Fibroblast of lung (primary cell): ENCODE data around the gene POLR2F.

ENCODE experiments used
- EZH2 ChIP-seq: IDR thresholded peaks from 2 replicates; pipeline ENCODE4 v1.5.1; 2012; ENCODE audit warnings: low read length, control low read depth, mild to moderate bottlenecking; ENCODE audit errors: missing control alignments
- TF ChIP-seq, protein P1 (sequence below), 2 donors: IDR thresholded peaks in 1 of 2; conservative IDR thresholded peaks in 1 of 2; 1 replicate in 1 of 2; 2 replicates in 1 of 2; pipeline ENCODE4 v1.5.1; 2011 to 2012; ENCODE audit warnings: low read length in 2 of 2, control low read depth in 1 of 2, inconsistent platforms in 1 of 2, low read depth in 1 of 2, mild to moderate bottlenecking in 1 of 2

DNA sequence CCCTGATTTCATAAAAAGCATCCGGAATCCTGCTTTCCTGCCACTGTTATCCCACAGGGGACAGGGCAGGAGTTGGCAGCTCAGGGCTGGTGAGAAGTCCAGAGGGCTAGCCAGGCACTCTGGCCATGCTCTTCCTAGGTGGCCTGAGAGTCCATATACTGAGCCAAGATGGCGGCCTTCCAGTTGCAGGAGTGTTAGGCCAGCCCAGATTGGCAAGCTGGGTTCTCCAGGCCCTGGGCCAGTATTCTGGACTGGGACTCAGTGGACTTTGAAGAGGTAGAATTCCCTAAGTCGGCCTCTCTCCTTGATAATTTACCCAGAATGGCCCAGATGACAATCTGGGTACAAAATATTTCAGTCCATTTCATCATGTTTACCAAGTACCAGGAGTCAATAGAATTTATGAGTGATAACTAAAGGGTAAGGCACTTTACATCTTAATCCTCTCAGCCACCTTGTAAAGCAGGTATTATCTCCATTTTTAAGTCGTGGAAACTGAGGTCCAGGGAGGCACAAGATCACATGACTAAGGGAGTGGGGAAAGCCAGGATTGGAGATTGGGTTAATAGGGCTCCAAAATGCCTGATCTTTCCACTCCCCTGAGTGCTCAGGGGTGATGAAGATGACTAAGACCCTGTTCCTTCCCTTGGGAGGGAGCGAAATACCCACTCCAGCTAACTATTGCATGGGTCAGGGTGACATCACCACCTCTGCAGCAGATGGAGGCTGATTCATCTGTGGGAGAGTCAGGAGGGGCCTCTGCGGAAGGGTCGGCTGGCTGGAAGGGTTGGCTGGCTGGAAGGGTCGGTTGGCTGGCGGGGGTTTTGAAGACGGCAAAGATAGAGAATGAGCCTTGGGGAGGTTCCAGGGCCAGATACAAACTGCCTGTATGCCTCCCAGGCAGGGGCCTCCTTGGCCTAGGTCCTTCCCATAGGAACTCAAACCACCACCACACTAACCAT, 48.6 kb upstream of the POLR2F start:
- TF ChIP-seq, protein P1, sequence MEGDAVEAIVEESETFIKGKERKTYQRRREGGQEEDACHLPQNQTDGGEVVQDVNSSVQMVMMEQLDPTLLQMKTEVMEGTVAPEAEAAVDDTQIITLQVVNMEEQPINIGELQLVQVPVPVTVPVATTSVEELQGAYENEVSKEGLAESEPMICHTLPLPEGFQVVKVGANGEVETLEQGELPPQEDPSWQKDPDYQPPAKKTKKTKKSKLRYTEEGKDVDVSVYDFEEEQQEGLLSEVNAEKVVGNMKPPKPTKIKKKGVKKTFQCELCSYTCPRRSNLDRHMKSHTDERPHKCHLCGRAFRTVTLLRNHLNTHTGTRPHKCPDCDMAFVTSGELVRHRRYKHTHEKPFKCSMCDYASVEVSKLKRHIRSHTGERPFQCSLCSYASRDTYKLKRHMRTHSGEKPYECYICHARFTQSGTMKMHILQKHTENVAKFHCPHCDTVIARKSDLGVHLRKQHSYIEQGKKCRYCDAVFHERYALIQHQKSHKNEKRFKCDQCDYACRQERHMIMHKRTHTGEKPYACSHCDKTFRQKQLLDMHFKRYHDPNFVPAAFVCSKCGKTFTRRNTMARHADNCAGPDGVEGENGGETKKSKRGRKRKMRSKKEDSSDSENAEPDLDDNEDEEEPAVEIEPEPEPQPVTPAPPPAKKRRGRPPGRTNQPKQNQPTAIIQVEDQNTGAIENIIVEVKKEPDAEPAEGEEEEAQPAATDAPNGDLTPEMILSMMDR (conservative IDR thresholded peaks at IDR 0.05 in 1 of 2, IDR thresholded peaks at IDR 0.05 in 1 of 2; ENCODE audit: low read depth in 1 of 2, low read length in 2 of 2): no peak
- TF ChIP-seq EZH2: no peak
